ENCODE results near the gene CAPN10.

The CAPN10 gene

GRCh38 chr2:240556553-240557100 lies 29.9 kb upstream of the CAPN10 start:
- peaks cover 6% of the 10 kb centered on the region; the same call in 1 of the 2 replicates for H3F3A ChIP-seq (ENCODE audit: insufficient read depth)
- no peaks in the 10 kb centered on the region for H3K9me2 ChIP-seq (replicated peaks; ENCODE audit: insufficient read depth, low read length)
- no peak overlapping the region for H3K4me2 ChIP-seq (ENCODE audit: low read depth, low read length, poor library complexity, severe bottlenecking)
- H2AFZ ChIP-seq (ENCODE audit: low read depth, low read length, severe bottlenecking) = no peak overlapping the region
- H3K9me3 ChIP-seq (ENCODE audit: insufficient read depth, low read length) = peaks cover 12% of the 10 kb centered on the region; the same call in 1 of the 2 replicates
- no peak overlapping the region for H3K27ac ChIP-seq (ENCODE audit: low read depth, low read length)
- no peaks in the 10 kb centered on the region for H3K27me3 ChIP-seq (ENCODE audit: low read length)
- peaks cover 17% of the 10 kb centered on the region for H3K36me3 ChIP-seq (ENCODE audit: low read length)
- TF ChIP-seq CTCF (IDR thresholded peaks at IDR 0.05; ENCODE audit: insufficient read depth, low read length, poor library complexity, severe bottlenecking) (peak; percentile 52), EZH2phosphoT487 (conservative IDR thresholded peaks at IDR 0.05; ENCODE audit: low read length) (no peak)
- H3K79me2 ChIP-seq (ENCODE audit: insufficient read depth, low read length) = peaks cover 72% of the 10 kb centered on the region
- no peak overlapping the region for H3K9ac ChIP-seq (ENCODE audit: low read length)
- H3K4me3 ChIP-seq (ENCODE audit: insufficient read depth, low read length, poor library complexity, severe bottlenecking) = no peak overlapping the region
- no peaks in the 10 kb centered on the region for H4K20me1 ChIP-seq (ENCODE audit: low read depth, low read length)

GRCh38 chr2:240557101-240557751 lies 29.3 kb upstream of the CAPN10 start:
- H3K9ac ChIP-seq (ENCODE audit: low read length) = no peak overlapping the region
- no peaks in the 10 kb centered on the region for H3K27me3 ChIP-seq (ENCODE audit: low read length)
- peaks cover 72% of the 10 kb centered on the region for H3K79me2 ChIP-seq (ENCODE audit: insufficient read depth, low read length)
- H3K9me3 ChIP-seq (ENCODE audit: insufficient read depth, low read length) = peaks cover 6% of the 10 kb centered on the region; the same call in 1 of the 2 replicates
- H3K9me2 ChIP-seq (replicated peaks; ENCODE audit: insufficient read depth, low read length) = no peaks in the 10 kb centered on the region
- H3K4me3 ChIP-seq (ENCODE audit: insufficient read depth, low read length, poor library complexity, severe bottlenecking) = no peak overlapping the region
- H3K36me3 ChIP-seq (ENCODE audit: low read length) = peaks cover 11% of the 10 kb centered on the region
- H3K27ac ChIP-seq (ENCODE audit: low read depth, low read length) = no peak overlapping the region
- H2AFZ ChIP-seq (ENCODE audit: low read depth, low read length, severe bottlenecking) = no peak overlapping the region
- no peaks in the 10 kb centered on the region for H4K20me1 ChIP-seq (ENCODE audit: low read depth, low read length)
- no peak overlapping the region for H3K4me2 ChIP-seq (ENCODE audit: low read depth, low read length, poor library complexity, severe bottlenecking)
- peaks cover 6% of the 10 kb centered on the region; the same call in 1 of the 2 replicates for H3F3A ChIP-seq (ENCODE audit: insufficient read depth)
- TF ChIP-seq EZH2phosphoT487 (conservative IDR thresholded peaks at IDR 0.05; ENCODE audit: low read length) = no peak
- peak; percentile 1 for TF ChIP-seq CTCF (IDR thresholded peaks at IDR 0.05; ENCODE audit: insufficient read depth, low read length, poor library complexity, severe bottlenecking)

- H3K9ac ChIP-seq (ENCODE audit: low read length) = peak within 1 kb of the TSS; percentile 99
- no peaks in the 10 kb centered on the region for H3K9me2 ChIP-seq (replicated peaks; ENCODE audit: insufficient read depth, low read length)
- TF ChIP-seq EZH2phosphoT487 (conservative IDR thresholded peaks at IDR 0.05; ENCODE audit: low read length) = no peak
- TF ChIP-seq CTCF (IDR thresholded peaks at IDR 0.05; ENCODE audit: insufficient read depth, low read length, poor library complexity, severe bottlenecking) = no peak
- H3K79me2 ChIP-seq (ENCODE audit: insufficient read depth, low read length) = peaks cover 72% of the 10 kb centered on the region
- no peak within 1 kb of the TSS for H3K27ac ChIP-seq (ENCODE audit: low read depth, low read length)
- H3K4me3 ChIP-seq (ENCODE audit: insufficient read depth, low read length, poor library complexity, severe bottlenecking) = no peak within 1 kb of the TSS
- peaks cover 6% of the 10 kb centered on the region; the same call in 1 of the 2 replicates for H3F3A ChIP-seq (ENCODE audit: insufficient read depth)
- peak within 1 kb of the TSS; percentile 93 for H3K4me2 ChIP-seq (ENCODE audit: low read depth, low read length, poor library complexity, severe bottlenecking)
- no peak within 1 kb of the TSS for H2AFZ ChIP-seq (ENCODE audit: low read depth, low read length, severe bottlenecking)
- H3K27me3 ChIP-seq (ENCODE audit: low read length) = no peaks in the 10 kb centered on the region
- H4K20me1 ChIP-seq (ENCODE audit: low read depth, low read length) = no peaks in the 10 kb centered on the region
- H3K36me3 ChIP-seq (ENCODE audit: low read length) = peaks cover 6% of the 10 kb centered on the region
- peaks cover 4% of the 10 kb centered on the region; the same call in 1 of the 2 replicates for H3K9me3 ChIP-seq (ENCODE audit: insufficient read depth, low read length)
Measured at GRCh38 chr2:240557808-240558207, 28.7 kb upstream of the CAPN10 start, which contains the start of gene ANKMY1. ANKMY1 (minus strand) TSS chr2:240557988; CDS start chr2:240557335, 653 bp downstream.

Data from SU-DHL-6 (cell line).